Endothelial cell of hepatic sinusoid (primary cell): Measurements from ENCODE around the gene GRAP.

ENCODE experiments used
- in situ Hi-C: cut with HindIII; loops from 2 replicates; pipeline ENCODE4 v1.10.0; 2017; ENCODE audit warnings: low sequenced_read_pairs

Gene GRAP

DNA sequence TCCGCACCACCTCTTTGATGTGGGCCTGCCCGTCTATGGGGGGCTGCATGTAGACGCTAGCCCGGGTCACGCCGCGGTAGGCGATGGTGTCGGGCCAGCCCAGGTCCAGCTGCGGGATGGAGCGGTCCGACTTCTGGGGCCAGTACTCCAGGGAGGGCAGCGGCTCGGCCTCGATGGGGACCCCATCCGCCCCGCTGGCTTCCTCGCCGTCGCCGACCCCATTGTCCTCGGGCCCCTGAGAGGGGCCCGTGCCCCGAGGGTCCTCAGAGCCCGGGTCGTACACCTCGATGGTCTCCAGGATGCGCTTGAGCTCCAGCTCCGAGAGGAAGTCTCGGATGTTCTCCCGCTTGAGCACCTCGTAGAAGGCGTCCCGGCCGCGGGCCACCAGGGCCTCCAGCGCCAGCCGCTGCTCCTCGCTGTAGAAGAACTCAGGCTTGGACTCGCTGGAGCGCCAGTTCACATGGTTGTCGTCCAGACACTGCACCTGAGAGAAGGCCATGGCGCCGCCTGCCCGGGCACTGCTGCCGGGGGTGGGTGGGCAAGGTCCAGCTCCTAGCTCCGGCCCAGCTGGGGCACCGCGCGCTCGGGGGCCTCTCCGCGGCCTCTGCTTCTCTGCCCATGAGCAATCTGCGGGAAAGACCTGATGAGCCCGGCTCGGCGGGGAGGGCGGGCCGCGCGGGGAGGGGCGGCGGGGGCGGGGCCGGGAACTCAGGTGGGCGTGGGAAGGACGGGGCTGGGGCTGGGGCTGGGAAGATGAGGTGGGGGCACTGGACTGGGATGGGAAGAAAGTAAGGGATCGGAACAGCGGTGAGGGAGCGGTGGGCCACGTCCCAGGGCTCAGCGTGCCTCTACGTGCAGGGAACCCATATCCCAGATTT lies 43.0 kb downstream of the GRAP start:
- in situ Hi-C loops = no loop called here

DNA sequence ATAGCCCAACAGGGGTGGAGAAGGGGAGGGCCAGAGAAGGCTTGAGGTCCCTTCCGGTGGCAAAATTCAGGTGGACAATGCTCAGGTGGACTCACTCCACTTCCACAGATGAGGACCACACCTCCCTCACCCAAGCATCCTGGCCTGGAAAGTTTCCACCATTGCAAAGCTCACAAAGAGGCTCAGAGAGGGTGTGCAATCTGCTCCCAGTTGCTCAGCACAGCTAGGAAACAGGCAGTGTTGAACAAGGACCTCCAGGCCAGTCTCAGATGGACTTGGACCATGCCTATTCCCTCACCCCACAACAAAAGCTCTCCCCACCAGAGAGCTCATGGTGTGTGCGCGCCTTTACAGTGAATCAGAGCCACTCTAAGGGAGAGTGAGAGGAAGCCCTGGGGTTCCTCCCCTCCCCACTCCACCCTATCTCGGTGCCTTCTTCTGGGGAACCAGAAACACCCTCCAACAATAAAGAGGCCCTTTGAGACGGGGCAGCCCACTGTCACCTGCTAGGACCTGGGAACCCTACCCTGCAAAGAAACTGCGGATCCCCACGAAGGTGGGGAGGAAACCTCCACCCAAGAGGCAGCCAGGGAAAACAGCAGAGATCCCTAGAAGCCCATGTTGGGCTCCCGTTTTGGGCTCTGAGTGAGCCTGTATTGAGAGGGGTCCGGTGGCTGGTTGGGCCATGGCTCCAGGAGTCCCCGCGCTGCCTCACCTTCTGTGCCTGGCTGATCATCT lies 43.8 kb downstream of the GRAP start:
- in situ Hi-C loops = no loop called here

DNA sequence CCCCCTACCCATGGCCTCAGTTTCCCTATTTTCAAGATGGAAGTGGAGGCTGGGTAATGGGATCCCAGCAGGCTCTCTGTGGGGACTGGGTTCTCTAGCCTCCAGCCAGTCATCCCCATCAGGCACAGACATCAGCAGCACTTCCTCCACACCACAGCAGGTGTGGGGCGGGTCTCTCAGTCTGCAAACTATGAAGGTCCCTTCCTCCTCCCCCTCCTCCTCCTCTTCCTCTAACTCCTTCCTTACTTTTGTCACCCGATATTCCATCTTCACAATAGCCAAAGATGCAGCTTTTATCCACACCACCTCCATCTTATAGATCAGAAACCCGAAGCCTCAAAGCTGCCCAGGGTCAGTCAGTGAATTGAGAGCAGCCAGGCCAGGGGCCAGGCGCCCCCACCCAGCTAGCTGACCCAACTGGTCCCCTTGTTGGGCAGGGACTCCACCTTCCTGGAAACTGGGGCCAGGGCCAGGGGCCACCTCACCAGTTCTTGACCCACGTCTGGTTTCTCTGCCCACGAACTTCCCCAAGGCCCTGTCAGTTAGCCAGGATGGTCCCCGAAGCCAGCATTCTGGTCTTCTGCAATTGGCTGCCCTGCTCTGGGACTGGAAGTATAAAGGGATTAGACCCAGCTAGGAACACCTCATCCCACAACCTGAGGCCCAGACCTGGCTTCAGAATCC lies 44.7 kb downstream of the GRAP start:
- in situ Hi-C loops = no loop called here

DNA sequence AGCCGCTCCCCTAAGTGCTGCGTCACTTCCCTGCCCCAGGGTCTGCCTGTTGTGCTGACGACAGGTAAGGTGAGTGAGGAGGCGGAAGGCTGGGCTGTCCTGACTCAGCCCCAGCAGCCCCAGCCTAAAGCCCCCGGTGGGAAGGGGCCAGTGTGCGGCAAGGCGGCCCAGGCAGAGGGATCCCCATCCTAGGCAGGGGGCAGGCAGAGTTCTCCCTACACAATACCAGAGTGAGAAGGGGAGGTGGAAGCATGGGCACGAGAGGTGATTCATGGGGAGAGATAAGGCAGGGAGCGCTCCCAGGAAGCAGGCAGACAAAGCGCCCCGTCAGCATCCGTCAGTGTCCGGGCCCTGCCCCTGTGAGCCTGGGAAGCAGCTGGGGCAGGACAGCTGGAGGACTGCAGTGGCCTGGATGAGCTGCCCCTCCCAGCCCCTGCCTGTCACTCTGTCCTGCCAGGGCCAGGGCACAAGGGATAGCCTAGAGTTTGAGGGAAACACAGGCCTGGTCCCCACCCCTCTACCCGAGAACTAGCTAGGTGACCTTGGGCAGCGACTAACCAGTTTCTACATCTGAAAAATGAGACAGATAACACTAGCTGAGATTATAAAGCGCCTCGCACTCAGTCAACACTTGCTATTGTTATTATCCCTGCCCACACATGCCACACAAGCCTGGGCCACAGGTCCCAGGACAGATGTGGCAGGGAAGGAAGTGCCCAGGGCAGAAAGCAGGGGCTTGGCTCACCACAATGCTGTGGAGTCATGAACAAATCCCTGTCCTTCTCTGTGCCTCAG lies 46.0 kb downstream of the GRAP start:
- in situ Hi-C loops = no loop called here

DNA sequence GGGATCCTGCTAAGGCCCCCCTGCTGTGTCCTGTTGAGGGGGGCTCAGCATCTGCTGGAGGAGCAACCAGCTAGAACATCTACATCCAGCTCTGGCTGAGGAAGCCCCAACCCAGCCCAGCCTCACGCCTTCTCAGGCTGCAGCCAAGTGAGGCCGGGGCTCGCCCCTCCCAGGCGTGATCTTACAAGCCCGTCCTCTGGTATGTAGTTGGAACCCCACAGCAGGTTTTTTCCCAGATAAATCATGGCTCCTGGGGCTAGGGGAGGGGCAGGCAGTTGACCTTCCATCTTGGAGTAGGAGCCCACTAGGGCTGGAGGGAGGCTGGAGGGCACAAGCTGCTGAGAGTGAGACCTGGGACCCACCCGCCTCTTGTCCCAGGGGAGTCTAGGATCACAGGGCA lies 46.8 kb downstream of the GRAP start:
- in situ Hi-C loops = no loop called here

DNA sequence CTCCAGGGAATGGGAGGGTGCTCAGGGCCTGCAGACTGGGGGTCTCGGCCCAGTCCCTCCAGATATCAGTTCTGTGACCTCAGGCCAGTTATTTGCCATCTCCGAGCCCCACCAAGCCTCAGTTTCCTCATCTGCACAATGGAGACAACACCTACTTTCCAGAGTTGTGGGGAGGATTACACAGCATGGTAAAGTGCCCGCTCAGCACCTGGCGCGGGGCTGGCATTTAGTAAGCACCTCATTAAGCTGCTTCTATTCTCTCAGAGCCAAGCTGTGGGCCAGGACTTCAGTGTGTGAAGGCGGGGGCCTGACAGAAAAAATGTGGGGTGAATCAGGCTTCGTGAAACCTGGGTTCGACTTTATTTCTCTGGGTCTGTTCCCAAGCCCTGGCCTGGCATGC lies 47.4 kb downstream of the GRAP start:
- in situ Hi-C loops = no loop called here

DNA sequence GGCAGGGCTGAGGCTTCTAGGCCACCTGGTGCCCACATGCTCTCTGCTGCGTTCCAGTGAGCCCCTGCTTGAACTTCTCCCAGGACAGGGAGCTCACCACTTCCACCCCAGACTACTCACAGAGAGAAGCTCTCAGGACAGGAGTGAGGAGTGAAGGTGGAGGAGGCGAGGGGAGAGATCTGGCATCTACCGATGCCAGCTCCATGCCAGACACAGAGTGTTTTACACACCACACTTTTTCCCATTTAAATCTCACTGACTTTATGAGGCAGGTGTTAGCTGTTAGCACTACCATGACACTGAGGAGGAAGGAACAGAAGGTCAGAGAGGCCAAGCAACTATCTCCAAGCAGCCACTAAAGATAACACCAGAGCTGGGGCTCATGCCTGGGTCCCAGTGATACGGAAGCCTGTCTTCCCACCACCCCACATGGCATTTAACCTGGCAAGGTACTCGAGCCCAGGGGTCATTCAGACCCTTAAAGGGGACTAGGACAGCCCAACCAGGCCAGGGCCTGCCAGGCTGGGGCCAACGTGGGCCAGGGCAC lies 49.0 kb downstream of the GRAP start:
- in situ Hi-C loops = no loop called here

DNA sequence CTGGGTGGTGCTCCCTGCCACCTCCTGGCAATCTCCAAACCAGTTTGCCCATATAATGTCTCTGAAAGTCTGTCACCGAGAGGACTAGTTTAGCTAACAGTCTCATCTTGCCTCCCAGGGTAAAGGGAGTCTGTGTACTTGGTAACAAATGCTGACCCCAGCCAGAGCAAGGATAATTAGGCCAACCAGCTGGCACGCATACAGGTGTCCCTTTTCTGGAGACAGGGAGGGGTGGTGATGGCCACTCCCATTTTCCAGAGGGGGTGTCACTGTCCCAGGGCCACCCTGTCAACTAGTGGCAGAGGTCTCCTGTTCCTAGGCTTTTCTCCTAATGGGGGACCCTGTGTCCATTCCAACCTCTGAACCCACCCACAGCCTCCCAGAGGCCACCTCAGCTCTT lies 50.3 kb downstream of the GRAP start:
- in situ Hi-C loops = no loop called here

DNA sequence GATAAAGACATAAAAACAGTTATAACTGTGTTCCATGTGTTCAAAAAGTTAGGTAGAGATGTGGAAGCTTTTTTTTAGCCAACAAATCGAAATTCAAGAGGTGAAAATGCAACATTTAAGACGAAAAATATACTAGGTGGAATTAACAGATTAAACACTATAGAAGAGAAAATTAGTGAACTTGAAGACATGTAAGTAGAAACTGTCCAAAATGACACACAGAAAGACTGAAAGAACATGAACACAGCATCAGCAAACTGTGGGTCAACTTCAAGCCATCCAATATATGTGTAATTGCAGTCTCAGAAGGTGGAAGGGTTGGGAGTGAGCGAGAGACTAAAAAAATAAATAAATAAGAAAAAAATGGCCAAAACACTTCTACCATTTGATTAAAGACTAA lies 51.5 kb downstream of the GRAP start:
- in situ Hi-C loops = no loop called here

DNA sequence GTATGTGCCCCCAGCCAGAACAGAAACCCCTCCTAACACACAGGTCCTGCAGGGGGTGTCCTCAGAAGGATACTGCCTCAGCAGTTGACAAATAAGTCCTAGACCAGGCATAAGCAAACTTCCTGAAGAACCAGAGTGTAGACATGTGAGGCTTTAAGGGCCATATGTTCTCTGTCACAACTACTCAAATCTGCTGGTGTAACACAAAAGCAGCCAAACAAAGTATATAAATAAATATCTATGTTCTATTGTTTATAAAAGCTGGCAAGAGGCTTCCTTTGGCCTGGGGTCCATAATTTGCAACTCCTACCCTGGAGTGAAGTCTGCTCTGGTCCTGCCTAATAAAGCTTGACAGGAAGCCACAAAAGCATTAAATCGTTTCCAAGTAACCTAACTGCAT lies 52.1 kb downstream of the GRAP start:
- in situ Hi-C loops = no loop called here

DNA sequence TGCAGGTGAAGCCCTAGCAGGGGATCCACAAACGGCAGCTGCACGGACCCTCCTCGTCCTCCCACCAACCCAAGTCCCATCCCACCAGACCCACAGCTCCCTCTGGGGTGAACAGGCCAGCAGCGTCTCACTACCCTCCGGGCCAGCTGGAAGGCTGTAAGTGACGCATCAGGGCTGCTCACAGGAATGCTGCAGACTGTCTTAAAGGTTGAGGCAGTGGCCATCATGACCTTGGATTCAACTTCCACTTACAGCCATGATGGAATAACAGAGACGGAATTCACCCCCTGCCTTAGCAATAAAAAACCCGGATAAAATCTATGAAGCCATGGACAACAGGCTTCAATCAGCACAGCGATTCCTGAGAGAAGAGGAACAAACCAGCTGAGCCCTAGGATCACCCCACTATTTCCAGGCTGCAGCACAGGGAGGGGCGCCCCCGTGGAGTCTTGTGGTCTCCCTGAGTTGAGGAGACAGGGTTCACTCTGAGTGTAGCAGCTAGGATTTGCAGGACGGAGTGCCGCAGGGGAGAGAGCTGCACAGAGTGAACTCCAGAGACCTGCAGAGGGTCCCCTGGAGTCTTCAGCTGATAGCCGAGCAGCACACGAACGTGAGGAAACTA lies 52.7 kb downstream of the GRAP start:
- in situ Hi-C loops = no loop called here

DNA sequence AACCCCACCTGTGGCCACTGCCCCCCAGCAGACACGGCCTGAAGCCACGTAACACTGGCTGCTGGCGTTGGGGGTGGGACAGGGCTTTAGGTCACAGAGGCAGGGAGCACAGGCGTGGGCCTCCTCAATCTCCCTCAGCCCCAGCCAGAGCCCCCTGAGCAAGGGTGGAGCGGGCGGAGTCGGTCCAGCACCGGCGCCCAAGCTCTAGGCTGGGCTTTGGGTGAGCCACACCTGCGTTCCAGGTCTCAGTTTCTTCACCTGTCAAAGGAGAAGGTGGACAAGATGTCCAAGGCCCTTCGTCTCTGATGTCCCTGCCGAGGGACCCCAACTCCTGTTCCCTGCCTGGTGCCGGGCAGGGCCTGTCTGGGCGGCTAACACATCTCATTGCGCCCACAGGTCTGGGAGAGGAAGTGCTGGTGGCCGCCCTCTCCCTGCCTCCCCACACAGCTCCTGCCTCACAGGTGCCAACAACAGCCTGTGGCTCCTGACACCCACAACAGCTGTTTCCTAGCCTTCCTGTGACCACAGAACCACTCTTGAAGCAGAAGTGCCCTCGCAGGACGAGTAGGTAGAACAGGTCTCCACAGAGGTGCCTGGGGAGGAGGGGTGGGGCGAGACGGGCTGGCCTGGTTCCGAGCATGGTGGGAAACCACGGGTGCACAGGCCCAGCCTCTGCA lies 54.2 kb downstream of the GRAP start:
- in situ Hi-C loops = no loop called here

DNA sequence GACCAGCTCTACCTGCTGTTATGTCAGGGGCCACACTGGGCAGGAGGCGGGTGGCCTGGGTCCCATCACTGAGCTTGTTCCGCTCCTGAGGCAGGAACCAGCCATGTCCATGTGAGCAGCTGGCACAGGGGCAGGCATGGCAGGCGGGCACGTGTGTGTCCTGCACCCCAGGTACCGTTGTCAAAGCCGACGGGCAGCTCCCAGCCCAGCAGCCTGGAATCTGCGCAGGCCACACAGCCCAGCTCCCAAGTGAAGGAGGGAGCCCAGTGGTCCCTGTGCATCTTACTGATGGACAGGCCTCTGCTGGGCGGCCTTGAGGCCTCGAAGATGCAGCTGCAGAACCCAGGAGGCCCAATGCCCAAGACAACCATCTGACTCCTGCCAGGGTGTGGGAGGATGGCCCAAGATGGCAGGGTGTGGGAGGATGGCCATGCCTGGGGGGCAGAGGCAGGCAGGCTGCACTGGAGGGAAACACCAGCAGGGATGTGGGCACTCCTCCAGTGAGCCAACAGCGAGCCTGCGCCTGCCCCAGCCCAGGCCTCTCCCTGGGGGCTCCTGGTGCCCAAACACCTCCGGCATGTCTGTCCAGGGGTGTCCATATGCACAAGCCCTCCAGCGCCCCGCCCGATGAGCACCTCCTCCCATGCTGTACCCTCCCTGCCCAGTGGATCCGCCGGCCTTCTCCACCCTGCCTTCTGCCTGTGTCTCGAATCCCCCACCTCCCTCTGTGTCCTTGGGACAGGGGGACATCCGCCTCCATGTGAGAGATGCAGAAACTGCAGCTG lies 55.0 kb downstream of the GRAP start:
- in situ Hi-C loops = no loop called here

DNA sequence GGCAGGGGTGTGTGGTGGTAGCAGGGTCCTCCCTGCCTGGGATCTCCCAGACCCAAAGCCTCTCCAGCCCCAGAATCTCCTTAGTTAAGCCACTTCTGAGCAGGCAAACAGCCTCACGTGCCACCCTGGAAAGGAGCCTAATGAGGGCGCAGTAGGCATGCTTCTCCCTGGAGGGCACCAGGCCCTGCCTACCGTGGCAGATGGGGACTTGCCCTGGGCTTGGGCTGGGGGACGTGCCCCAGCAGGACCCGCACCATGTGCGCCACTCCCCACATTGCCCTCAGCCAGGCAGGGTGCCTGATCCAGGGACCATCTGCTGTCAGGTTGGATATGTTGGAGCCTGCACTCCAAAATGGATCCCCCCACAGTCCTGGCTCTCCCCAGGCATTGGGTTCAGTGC lies 56.4 kb downstream of the GRAP start:
- in situ Hi-C loops = no loop called here

DNA sequence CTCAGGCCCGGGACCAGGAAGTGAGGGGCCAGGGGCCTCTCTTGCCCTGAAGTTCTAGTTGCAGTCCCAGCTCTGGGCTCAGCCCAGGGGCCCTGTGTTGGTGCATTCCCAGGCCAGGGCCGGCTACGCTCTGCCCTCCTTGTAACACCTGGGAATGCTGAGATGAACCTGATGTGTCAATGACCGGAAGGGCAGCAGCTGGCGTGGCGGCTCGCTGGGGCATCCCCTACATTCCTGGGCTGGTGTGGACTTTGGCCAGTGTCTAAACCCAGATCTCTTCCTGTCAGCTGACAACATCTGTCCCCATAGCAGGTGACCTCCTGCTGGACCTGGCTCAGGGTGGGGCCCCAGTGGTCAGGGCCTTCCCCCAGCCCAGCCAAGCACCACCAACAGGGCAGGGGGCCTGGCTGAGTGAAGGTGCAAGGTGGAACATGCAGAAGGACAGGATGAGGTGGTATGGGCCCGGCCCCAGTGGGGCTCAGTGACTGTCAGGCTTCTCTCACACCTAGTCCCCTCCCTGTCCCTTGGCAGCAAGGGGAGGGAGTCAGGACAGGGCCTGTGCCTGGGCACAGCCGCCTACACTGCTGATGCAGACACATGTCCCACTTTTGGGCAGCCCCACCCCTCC lies 58.1 kb downstream of the GRAP start:
- in situ Hi-C loops = no loop called here

DNA sequence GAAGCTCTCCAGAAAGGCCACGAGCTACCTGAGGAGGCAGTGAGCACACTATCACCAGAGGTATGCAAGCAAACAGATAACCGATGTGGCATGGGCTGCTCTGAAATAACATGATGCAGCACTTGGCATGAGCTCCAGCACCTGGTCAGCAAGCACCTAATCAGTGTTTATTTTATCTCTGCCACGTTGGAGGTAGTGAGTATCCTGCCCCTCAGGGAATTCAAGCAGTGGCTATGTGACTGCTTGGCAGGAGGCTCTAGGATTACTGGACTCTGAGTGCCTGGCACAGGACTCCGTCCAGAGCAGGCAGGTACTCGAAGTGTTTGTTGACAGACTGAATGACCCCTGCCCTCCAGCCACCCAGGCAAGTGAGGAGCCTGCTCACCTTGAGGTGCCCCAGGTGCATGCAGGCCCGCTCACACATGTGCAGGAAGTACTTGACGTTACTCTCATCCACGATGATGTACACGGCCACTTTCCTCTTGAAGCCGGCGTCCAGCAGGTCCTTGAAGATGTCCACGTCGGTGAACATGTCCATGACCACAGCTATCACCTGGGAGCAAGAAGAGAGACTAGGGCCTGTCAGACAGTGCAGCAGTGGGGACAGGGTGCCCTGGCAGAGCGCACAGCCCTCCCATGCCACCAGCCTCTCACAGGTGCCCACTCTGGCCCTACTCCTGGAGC lies 58.8 kb downstream of the GRAP start:
- in situ Hi-C loops = no loop called here

DNA sequence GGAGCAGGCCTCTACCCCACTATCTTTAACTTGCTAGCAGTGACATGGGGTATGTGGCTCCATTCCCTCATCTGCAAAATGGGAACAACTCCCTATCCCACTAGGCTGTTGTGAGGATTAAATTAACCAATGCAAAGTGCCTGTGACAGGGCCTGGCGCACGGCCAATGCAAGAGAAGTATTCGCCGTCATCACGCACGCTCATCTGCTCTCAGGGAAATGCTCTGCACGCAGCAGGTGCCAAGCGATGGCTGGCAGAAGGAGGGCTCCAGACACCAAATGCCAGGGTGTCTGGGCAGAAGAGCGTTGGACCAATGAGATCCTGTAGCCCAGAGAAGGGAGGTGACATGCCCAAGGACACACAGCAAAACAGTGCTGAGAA lies 59.5 kb downstream of the GRAP start:
- in situ Hi-C loops = no loop called here
